Hepatocyte (in vitro differentiated cells): Measurements from ENCODE around the gene KRTAP10-8. TPM values are rescaled to one million over a fixed set of nuclear protein-coding genes. Genes with fewer than 3 reads are reported as not detected.

ENCODE experiments used
- DNase-seq: peaks from one replicate; pipeline ENCODE4 v3.0.0-alpha.2; 2016; ENCODE audit warnings: low spot score
- H2AFZ ChIP-seq: fragments of 200-600 bp; sonication (generic); 2 replicates; pipeline ENCODE4 v1.6.0; 2016; ENCODE audit warnings: antibody characterized with exemption, mild to moderate bottlenecking
- H3K27ac ChIP-seq: fragments of 200-600 bp; sonication (generic); 2 replicates; pipeline ENCODE4 v1.5.1; 2016; ENCODE audit warnings: mild to moderate bottlenecking
- H3K27me3 ChIP-seq: fragments of 200-600 bp; sonication (generic); 2 replicates; pipeline ENCODE4 v1.6.1; 2016
- H3K36me3 ChIP-seq: fragments of 200-600 bp; sonication (generic); replicated peaks from 2 replicates; pipeline ENCODE4 v1.5.1; 2016; ENCODE audit warnings: low read depth; ENCODE audit not compliant: insufficient read depth
- H3K4me1 ChIP-seq: fragments of 200-600 bp; sonication (generic); 2 replicates; pipeline ENCODE4 v1.5.1; 2016; ENCODE audit warnings: mild to moderate bottlenecking, moderate library complexity; ENCODE audit not compliant: insufficient read depth
- H3K4me2 ChIP-seq: fragments of 200-600 bp; sonication (generic); 2 replicates; pipeline ENCODE4 v1.6.0; 2016
- H3K4me3 ChIP-seq: fragments of 200-600 bp; sonication (generic); 2 replicates; pipeline ENCODE4 v1.5.1; 2016; ENCODE audit warnings: mild to moderate bottlenecking
- H3K79me2 ChIP-seq: fragments of 200-600 bp; sonication (generic); 2 replicates; pipeline ENCODE4 v1.6.0; 2017; ENCODE audit warnings: mild to moderate bottlenecking
- H3K9me2 ChIP-seq: fragments of 200-600 bp; sonication (generic); replicated peaks from 2 replicates; pipeline ENCODE4 v1.6.0; 2017; ENCODE audit warnings: mild to moderate bottlenecking; ENCODE audit not compliant: insufficient read depth
- H3K9me3 ChIP-seq: fragments of 200-600 bp; sonication (generic); 2 replicates; pipeline ENCODE4 v1.5.1; 2016; ENCODE audit warnings: low read depth, mild to moderate bottlenecking
- H4K20me1 ChIP-seq: fragments of 200-600 bp; sonication (generic); 2 replicates; pipeline ENCODE4 v1.6.0; 2016; ENCODE audit warnings: mild to moderate bottlenecking; ENCODE audit not compliant: insufficient read depth, poor library complexity, severe bottlenecking
- EZH2 ChIP-seq: fragments of 200-600 bp; sonication (generic); IDR thresholded peaks from 2 replicates; pipeline ENCODE4 v1.6.1; 2016; ENCODE audit warnings: antibody characterized with exemption, mild to moderate bottlenecking, borderline replicate concordance
- EZH2phosphoT487 ChIP-seq: fragments of 200-600 bp; sonication (generic); IDR thresholded peaks from one replicate; pipeline ENCODE4 v1.6.1; 2018; ENCODE audit warnings: antibody characterized with exemption, mild to moderate bottlenecking, low read depth, moderate library complexity; ENCODE audit not compliant: unreplicated experiment, severe bottlenecking
- WGBS: methylation state at CpG from one replicate; pipeline ENCODE4 v1.1.6; 2016; ENCODE audit warnings: low lambda C conversion rate; ENCODE audit errors: missing lambda C conversion rate; 5-methylcytosine and 5-hydroxymethylcytosine counted together
- polyA plus RNA-seq: library from polyadenylated mRNA; unstranded; fragments of >200 nt; fragmentation: Nextera tagmentation; extraction: Ambion mirVana; gene quantifications from 2 replicates; pipeline ENCODE4 v1.2.1, GENCODE V29; 2016
- total RNA-seq: library from RNA; depleted of rRNA; stranded (reverse); fragments of >200 nt; gene quantifications from 2 replicates; pipeline ENCODE4 v1.2.3, GENCODE V29; 2014
- TF ChIP-seq, protein P1 (sequence below): fragments of 200-600 bp; sonication (generic); IDR thresholded peaks from 2 replicates; pipeline ENCODE4 v1.5.1; 2016; ENCODE audit warnings: antibody characterized with exemption, mild to moderate bottlenecking; ENCODE audit not compliant: poor library complexity

KRTAP10-8 gene
- total and polyA plus RNA-seq, 2 experiments from 2014 or later = not detected

DNA sequence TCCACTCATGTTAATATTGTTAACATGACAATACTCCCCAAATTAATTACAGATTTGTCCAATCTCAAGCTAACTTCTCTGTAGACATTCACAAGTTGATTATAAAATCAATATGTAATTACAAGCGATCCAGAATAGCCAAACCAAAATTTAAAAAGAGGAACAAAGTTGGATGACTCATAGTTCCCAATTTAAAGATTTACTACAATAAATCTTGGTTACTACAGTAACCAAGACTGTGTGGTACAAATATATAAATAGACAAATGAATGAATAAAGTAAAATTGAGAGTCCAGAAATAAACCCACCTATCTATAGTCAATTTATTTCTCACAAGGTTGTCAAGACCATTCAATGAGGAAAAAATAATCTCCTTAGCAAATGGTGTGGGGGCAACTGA is 45.5 kb upstream of the KRTAP10-8 start:
- 82% methylated on average over 1 of the region's 1 CpG for WGBS
- Histone ChIP-seq H3K4me2 (no peak overlapping the region), H3K27ac (no peak overlapping the region)

DNA sequence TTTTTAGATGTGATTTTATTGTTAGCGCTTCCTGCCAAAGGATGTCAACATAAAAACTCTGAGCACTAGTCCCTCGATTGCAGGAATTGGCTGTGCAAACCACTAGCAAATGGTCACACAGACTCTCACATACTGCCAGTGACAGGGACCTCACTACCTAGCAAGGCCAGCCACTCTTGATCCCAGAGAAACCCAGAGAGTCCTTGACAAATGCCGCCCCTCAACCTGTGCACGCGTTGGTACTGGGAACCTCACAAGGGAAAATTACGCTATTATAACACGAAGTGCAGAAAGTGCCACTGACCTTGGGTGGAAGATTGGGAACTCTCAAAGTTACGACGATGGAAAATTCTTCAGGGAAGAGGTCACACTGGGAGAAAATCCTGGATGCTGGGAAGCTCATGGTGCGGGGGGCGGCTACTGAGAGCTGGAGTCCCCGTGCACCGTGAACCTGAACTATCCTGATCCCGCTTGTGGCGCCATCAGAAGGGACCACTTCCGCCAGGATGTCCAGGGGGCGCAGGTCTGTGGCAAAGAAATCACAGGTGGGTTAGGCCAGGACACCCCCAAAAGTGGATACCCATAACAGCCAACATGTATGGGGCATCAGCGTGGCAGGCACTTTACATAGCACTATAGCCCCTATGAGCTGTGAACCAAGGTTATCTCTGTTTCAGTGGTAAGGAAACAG is 44.3 kb upstream of the KRTAP10-8 start:
- Histone ChIP-seq H3K36me3 (no peaks in the 10 kb centered on the region), H4K20me1 (no peaks in the 10 kb centered on the region), H3K9me2 (no peaks in the 10 kb centered on the region), H3K4me3 (no peak overlapping the region), H2AFZ (no peak overlapping the region), H3K79me2 (no peaks in the 10 kb centered on the region), H3K27me3 (no peaks in the 10 kb centered on the region), H3K9me3 (no peaks in the 10 kb centered on the region), H3K4me1 (no peaks in the 10 kb centered on the region), H3K27ac (no peak overlapping the region), H3K4me2 (no peak overlapping the region)
- no peak for DNase-seq
- no peak for TF ChIP-seq EZH2
- TF ChIP-seq, protein P1, sequence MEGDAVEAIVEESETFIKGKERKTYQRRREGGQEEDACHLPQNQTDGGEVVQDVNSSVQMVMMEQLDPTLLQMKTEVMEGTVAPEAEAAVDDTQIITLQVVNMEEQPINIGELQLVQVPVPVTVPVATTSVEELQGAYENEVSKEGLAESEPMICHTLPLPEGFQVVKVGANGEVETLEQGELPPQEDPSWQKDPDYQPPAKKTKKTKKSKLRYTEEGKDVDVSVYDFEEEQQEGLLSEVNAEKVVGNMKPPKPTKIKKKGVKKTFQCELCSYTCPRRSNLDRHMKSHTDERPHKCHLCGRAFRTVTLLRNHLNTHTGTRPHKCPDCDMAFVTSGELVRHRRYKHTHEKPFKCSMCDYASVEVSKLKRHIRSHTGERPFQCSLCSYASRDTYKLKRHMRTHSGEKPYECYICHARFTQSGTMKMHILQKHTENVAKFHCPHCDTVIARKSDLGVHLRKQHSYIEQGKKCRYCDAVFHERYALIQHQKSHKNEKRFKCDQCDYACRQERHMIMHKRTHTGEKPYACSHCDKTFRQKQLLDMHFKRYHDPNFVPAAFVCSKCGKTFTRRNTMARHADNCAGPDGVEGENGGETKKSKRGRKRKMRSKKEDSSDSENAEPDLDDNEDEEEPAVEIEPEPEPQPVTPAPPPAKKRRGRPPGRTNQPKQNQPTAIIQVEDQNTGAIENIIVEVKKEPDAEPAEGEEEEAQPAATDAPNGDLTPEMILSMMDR = no peak
- no peak for TF ChIP-seq EZH2phosphoT487
- 95% methylated on average over 18 of the region's 18 CpGs for WGBS

More for the DNA sequence above, 45.5 kb upstream of the KRTAP10-8 start:
- Histone ChIP-seq H3K36me3 (no peaks in the 10 kb centered on the region), H3K9me2 (no peaks in the 10 kb centered on the region), H3K4me3 (no peak overlapping the region), H3K4me1 (no peaks in the 10 kb centered on the region), H2AFZ (no peak overlapping the region), H3K79me2 (no peaks in the 10 kb centered on the region), H3K9me3 (no peaks in the 10 kb centered on the region), H3K27me3 (no peaks in the 10 kb centered on the region), H4K20me1 (no peaks in the 10 kb centered on the region)
- TF ChIP-seq EZH2phosphoT487 = no peak
- TF ChIP-seq EZH2 = no peak
- TF ChIP-seq, protein P1 = no peak
- DNase-seq = no peak

DNA sequence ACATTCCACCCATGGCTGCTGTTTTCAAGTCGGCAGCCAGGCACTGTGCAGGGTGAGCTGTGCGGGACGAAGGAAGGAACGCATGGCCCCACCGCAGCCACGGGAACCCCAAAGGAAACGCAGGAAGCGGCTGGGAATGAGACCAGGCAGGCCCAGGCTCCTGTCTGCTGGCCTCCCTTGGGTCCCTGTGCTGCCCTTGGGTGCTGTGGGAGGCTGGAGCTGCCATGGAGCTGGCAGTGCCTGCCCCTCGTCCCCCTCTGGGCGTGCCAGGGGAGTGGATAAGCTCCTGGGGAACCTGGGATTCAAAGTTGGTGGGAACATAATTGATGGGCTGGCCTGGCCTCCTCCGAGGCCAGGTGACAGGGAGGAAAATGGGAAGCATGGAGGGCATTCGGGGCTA is 43.6 kb upstream of the KRTAP10-8 start:
- H4K20me1 ChIP-seq = no peaks in the 10 kb centered on the region
- no peak overlapping the region for H2AFZ ChIP-seq
- DNase-seq = no peak
- no peak overlapping the region for H3K4me2 ChIP-seq
- no peaks in the 10 kb centered on the region for H3K27me3 ChIP-seq
- no peaks in the 10 kb centered on the region for H3K9me2 ChIP-seq
- no peak overlapping the region for H3K4me3 ChIP-seq
- no peaks in the 10 kb centered on the region for H3K36me3 ChIP-seq
- TF ChIP-seq EZH2phosphoT487 (no peak), EZH2 (no peak)
- TF ChIP-seq, protein P1 = no peak
- H3K9me3 ChIP-seq = no peaks in the 10 kb centered on the region
- no peak overlapping the region for H3K27ac ChIP-seq
- no peaks in the 10 kb centered on the region for H3K79me2 ChIP-seq
- H3K4me1 ChIP-seq = no peaks in the 10 kb centered on the region
- WGBS = 92% methylated on average over 11 of the region's 12 CpGs
